Measurements from ENCODE around the gene COX4I1. TPM values are rescaled to one million over a fixed set of nuclear protein-coding genes. Genes with fewer than 3 reads are reported as not detected.

The COX4I1 gene
- polyA plus RNA-seq, 3 donors = 985 to 1,312 (median 1,132) TPM

DNA sequence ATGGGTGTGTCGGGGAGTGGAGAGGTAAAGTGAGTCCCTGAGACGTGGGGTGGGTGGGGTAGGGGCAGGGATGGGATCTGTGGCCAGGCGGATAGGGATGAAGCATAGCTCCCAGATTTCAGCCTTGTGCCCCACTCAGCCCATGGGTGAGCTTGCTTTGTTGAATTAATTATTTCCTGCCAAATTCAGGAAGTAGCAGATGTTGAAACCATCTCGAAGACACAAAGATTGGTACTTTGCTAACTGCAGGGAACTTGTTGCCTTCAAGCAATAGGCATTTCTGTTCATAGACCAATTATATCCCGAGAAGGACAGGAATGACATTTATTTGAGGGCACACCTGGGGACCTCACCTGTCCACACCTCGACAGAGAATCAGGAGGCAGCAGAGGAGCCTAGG lies 37.6 kb upstream of the COX4I1 start:
- peak overlapping the region; percentile 15 for H3K9ac ChIP-seq (ENCODE audit: insufficient read depth, low read length, poor library complexity, severe bottlenecking)
- peak overlapping the region; percentile 46 for H2AFZ ChIP-seq (ENCODE audit: insufficient read depth, low read depth, low read length, poor library complexity, severe bottlenecking)
- peak; percentile 48 to 78 (median 66) for DNase-seq
- TF ChIP-seq, protein P1, sequence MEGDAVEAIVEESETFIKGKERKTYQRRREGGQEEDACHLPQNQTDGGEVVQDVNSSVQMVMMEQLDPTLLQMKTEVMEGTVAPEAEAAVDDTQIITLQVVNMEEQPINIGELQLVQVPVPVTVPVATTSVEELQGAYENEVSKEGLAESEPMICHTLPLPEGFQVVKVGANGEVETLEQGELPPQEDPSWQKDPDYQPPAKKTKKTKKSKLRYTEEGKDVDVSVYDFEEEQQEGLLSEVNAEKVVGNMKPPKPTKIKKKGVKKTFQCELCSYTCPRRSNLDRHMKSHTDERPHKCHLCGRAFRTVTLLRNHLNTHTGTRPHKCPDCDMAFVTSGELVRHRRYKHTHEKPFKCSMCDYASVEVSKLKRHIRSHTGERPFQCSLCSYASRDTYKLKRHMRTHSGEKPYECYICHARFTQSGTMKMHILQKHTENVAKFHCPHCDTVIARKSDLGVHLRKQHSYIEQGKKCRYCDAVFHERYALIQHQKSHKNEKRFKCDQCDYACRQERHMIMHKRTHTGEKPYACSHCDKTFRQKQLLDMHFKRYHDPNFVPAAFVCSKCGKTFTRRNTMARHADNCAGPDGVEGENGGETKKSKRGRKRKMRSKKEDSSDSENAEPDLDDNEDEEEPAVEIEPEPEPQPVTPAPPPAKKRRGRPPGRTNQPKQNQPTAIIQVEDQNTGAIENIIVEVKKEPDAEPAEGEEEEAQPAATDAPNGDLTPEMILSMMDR (IDR thresholded peaks at IDR 0.05) = no peak
- Mint-ChIP-seq H3K27me3 (ENCODE audit: low read depth in 3 of 3) (peaks cover 5 to 18% (median 13%) of the 10 kb centered on the region in 3 donors), H3K9me3 (peaks cover 0 to 6% (median 2%) of the 10 kb centered on the region in 7 donors), H3K4me1 (peaks cover 67% of the 10 kb centered on the region), H3K36me3 (no peaks in the 10 kb centered on the region), H3K4me3 (peak overlapping the region in 1 of 2 donors; percentile 46), H3K27ac (peak overlapping the region in 6 of 7 donors; percentile 49 to 79 (median 71))
- H4K20me1 ChIP-seq (ENCODE audit: insufficient read depth, low read length) = no peaks in the 10 kb centered on the region
- peak overlapping the region in 1 of 3 experiments; percentile 59 for H3K4me3 ChIP-seq (replicated peaks in 1 of 3; ENCODE audit: low read depth in 2 of 3, low read length in 3 of 3)
- H3K9me3 ChIP-seq (replicated peaks in 1 of 2; ENCODE audit: control insufficient read depth in 1 of 2, insufficient read depth in 1 of 2, low read length in 2 of 2) = no peaks in the 10 kb centered on the region
- no peaks in the 10 kb centered on the region for H3K79me2 ChIP-seq (ENCODE audit: insufficient read depth, low read length)
- WGBS (ENCODE audit: insufficient coverage) = 11% methylated on average over 6 of the region's 6 CpGs
- no peaks in the 10 kb centered on the region for H3K36me3 ChIP-seq (replicated peaks in 1 of 2; ENCODE audit: control insufficient read depth in 1 of 2, insufficient read depth in 2 of 2, low read length in 2 of 2)
- intact Hi-C loops (cut with micrococcal nuclease) = no loop called here
- peaks cover 58 to 74% of the 10 kb centered on the region in 2 donors for H3K4me1 ChIP-seq (ENCODE audit: control insufficient read depth in 1 of 2, insufficient read depth in 2 of 2, low read length in 2 of 2)
- peak overlapping the region; percentile 37 to 69 for H3K27ac ChIP-seq (ENCODE audit: low read depth in 1 of 2, low read length in 2 of 2)
- H3K4me2 ChIP-seq (replicated peaks; ENCODE audit: extremely low read depth, low read length, poor library complexity, severe bottlenecking) = peak overlapping the region; percentile 52
- H3K27me3 ChIP-seq (ENCODE audit: control insufficient read depth in 2 of 2, insufficient read depth in 2 of 2, low read length in 2 of 2) = no peaks in the 10 kb centered on the region

DNA sequence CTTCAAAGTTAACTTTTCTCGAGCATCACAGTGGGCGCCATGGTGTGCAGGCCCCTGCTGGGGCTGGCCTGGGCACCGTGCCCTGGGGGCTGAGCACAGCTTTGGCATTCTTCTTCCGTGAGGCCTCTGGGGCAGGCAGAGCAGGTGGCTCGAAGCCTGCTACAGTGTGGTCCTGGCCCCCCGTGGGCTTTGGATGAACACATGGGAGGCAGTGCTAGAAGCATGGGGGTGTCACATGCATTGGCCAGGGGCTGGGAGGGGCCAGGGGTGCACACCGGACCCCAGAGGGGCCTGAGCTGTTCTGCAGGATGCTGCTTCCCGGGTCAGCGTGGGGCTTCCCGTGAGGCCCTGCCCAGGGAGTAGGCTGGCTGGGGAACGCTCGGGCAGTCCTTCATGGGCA lies 36.5 kb upstream of the COX4I1 start:
- H3K36me3 Mint-ChIP-seq = no peaks in the 10 kb centered on the region
- peaks cover 0 to 6% (median 2%) of the 10 kb centered on the region in 7 donors for H3K9me3 Mint-ChIP-seq
- no peaks in the 10 kb centered on the region for H3K9me3 ChIP-seq (replicated peaks in 1 of 2; ENCODE audit: control insufficient read depth in 1 of 2, insufficient read depth in 1 of 2, low read length in 2 of 2)
- no peak overlapping the region for H3K27ac ChIP-seq (ENCODE audit: low read depth in 1 of 2, low read length in 2 of 2)
- H2AFZ ChIP-seq (ENCODE audit: insufficient read depth, low read depth, low read length, poor library complexity, severe bottlenecking) = no peak overlapping the region
- H3K36me3 ChIP-seq (replicated peaks in 1 of 2; ENCODE audit: control insufficient read depth in 1 of 2, insufficient read depth in 2 of 2, low read length in 2 of 2) = no peaks in the 10 kb centered on the region
- peaks cover 6 to 18% (median 11%) of the 10 kb centered on the region in 3 donors for H3K27me3 Mint-ChIP-seq (ENCODE audit: low read depth in 3 of 3)
- no peaks in the 10 kb centered on the region for H3K27me3 ChIP-seq (ENCODE audit: control insufficient read depth in 2 of 2, insufficient read depth in 2 of 2, low read length in 2 of 2)
- H3K27ac Mint-ChIP-seq = no peak overlapping the region
- WGBS (ENCODE audit: insufficient coverage) = 95% methylated on average over 12 of the region's 12 CpGs
- TF ChIP-seq, protein P1 (IDR thresholded peaks at IDR 0.05) = no peak
- peaks cover 68% of the 10 kb centered on the region for H3K4me1 Mint-ChIP-seq
- DNase-seq = no peak
- H3K4me2 ChIP-seq (replicated peaks; ENCODE audit: extremely low read depth, low read length, poor library complexity, severe bottlenecking) = no peak overlapping the region
- intact Hi-C loops (cut with micrococcal nuclease) = no loop called here
- no peaks in the 10 kb centered on the region for H3K79me2 ChIP-seq (ENCODE audit: insufficient read depth, low read length)
- H4K20me1 ChIP-seq (ENCODE audit: insufficient read depth, low read length) = no peaks in the 10 kb centered on the region
- no peak overlapping the region for H3K4me3 Mint-ChIP-seq
- H3K4me3 ChIP-seq (replicated peaks in 1 of 3; ENCODE audit: low read depth in 2 of 3, low read length in 3 of 3) = peak overlapping the region in 1 of 3 experiments; percentile 59
- no peak overlapping the region for H3K9ac ChIP-seq (ENCODE audit: insufficient read depth, low read length, poor library complexity, severe bottlenecking)
- peaks cover 64 to 72% of the 10 kb centered on the region in 2 donors for H3K4me1 ChIP-seq (ENCODE audit: control insufficient read depth in 1 of 2, insufficient read depth in 2 of 2, low read length in 2 of 2)

All from CD14-positive monocyte (primary cell).